HUES48 (cell line): ENCODE measurements around the gene CRYGB.
"Not testable (repeated sequence)": the region's sequence is repeated elsewhere in the genome, so short reads cannot be mapped to it uniquely, and the experiment has no call there.

ENCODE experiments used
- H3K27ac ChIP-seq: one replicate; pipeline ENCODE4 v1.7.0; 2013; ENCODE audit warnings: low read depth, low read length, inconsistent platforms
- H3K27me3 ChIP-seq: 2 replicates; pipeline ENCODE4 v1.6.1; 2013; ENCODE audit warnings: mild to moderate bottlenecking, low read length; ENCODE audit not compliant: control insufficient read depth, insufficient read depth
- H3K36me3 ChIP-seq: 2 replicates; pipeline ENCODE4 v1.6.1; 2013; ENCODE audit warnings: low read length; ENCODE audit not compliant: control insufficient read depth, insufficient read depth
- H3K4me1 ChIP-seq: 2 replicates; pipeline ENCODE4 v1.6.1; 2013; ENCODE audit warnings: mild to moderate bottlenecking, low read length; ENCODE audit not compliant: control insufficient read depth, insufficient read depth
- H3K4me3 ChIP-seq: 2 replicates; pipeline ENCODE4 v1.5.1; 2013; ENCODE audit warnings: mild to moderate bottlenecking, low read depth, low read length
- H3K9ac ChIP-seq: 2 replicates; pipeline ENCODE4 v1.6.1; 2013; ENCODE audit warnings: mild to moderate bottlenecking, low read depth, low read length, moderate library complexity
- H3K9me3 ChIP-seq: 2 replicates; pipeline ENCODE4 v1.6.1; 2013; ENCODE audit warnings: low read length; ENCODE audit not compliant: control insufficient read depth, insufficient read depth

Gene CRYGB

GRCh38 chr2:208148803-208149202, 2.8 kb upstream of the CRYGB start:
- Histone ChIP-seq H3K4me1 (no peaks in the 10 kb centered on the region), H3K27ac (no peak overlapping the region), H3K4me3 (no peak overlapping the region), H3K36me3 (no peaks in the 10 kb centered on the region), H3K9ac (no peak overlapping the region), H3K9me3 (no peaks in the 10 kb centered on the region), H3K27me3 (no peaks in the 10 kb centered on the region)

GRCh38 chr2:208147759-208148158, 1.8 kb upstream of the CRYGB start:
- H3K36me3 ChIP-seq: no peaks in the 10 kb centered on the region
- no peaks in the 10 kb centered on the region for H3K27me3 ChIP-seq
- no peak overlapping the region for H3K4me3 ChIP-seq
- H3K4me1 ChIP-seq: peaks cover 4% of the 10 kb centered on the region; the same call in 1 of the 2 replicates
- H3K27ac ChIP-seq: no peak overlapping the region
- H3K9ac ChIP-seq: no peak overlapping the region
- H3K9me3 ChIP-seq: no peaks in the 10 kb centered on the region

GRCh38 chr2:208147008-208147407, 1.1 kb upstream of the CRYGB start:
- H3K9me3 ChIP-seq: no peaks in the 10 kb centered on the region
- H3K27me3 ChIP-seq: no peaks in the 10 kb centered on the region
- H3K4me3 ChIP-seq: no peak overlapping the region
- no peak overlapping the region for H3K9ac ChIP-seq
- H3K4me1 ChIP-seq: peaks cover 11% of the 10 kb centered on the region; the same call in 1 of the 2 replicates
- no peaks in the 10 kb centered on the region for H3K36me3 ChIP-seq
- no peak overlapping the region for H3K27ac ChIP-seq

GRCh38 chr2:208142925-208143799, 2.8 kb downstream of the CRYGB start:
- H3K27me3 ChIP-seq: no peaks in the 10 kb centered on the region
- peaks cover 3% of the 10 kb centered on the region; the same call in 1 of the 2 replicates for H3K9me3 ChIP-seq
- peak overlapping the region; percentile 1; the same call in 1 of the 2 replicates for H3K9ac ChIP-seq
- peaks cover 12% of the 10 kb centered on the region; the same call in 1 of the 2 replicates for H3K4me1 ChIP-seq
- no peak overlapping the region for H3K4me3 ChIP-seq
- H3K27ac ChIP-seq: peak overlapping the region; percentile 68
- H3K36me3 ChIP-seq: no peaks in the 10 kb centered on the region

GRCh38 chr2:208142240-208142924, 3.6 kb downstream of the CRYGB start:
- Histone ChIP-seq H3K9ac (peak overlapping the region; percentile 1; the same call in 1 of the 2 replicates), H3K4me3 (no peak overlapping the region), H3K36me3 (no peaks in the 10 kb centered on the region), H3K27ac (peak overlapping the region; percentile 68), H3K4me1 (peaks cover 12% of the 10 kb centered on the region; the same call in 1 of the 2 replicates), H3K27me3 (no peaks in the 10 kb centered on the region), H3K9me3 (peaks cover 6% of the 10 kb centered on the region; the same call in 1 of the 2 replicates)

GRCh38 chr2:208139447-208139846, 6.5 kb downstream of the CRYGB start:
- Histone ChIP-seq H3K27me3 (no peaks in the 10 kb centered on the region), H3K4me3 (no peak overlapping the region), H3K9ac (no peak overlapping the region), H3K27ac (no peak overlapping the region), H3K36me3 (no peaks in the 10 kb centered on the region), H3K4me1 (peaks cover 12% of the 10 kb centered on the region; the same call in 1 of the 2 replicates), H3K9me3 (peaks cover 6% of the 10 kb centered on the region; the same call in 1 of the 2 replicates)

- not testable (repeated sequence) for H3K4me3 ChIP-seq, H3K36me3 ChIP-seq, H3K27ac ChIP-seq
Measured at GRCh38 chr2:208138334-208138733, 7.6 kb downstream of the CRYGB start.

GRCh38 chr2:208136716-208137094, 9.3 kb downstream of the CRYGB start:
- Histone ChIP-seq H3K27me3 (no peaks in the 10 kb centered on the region), H3K27ac (no peak overlapping the region), H3K36me3 (no peaks in the 10 kb centered on the region), H3K4me3 (no peak overlapping the region), H3K9ac (no peak overlapping the region), H3K9me3 (peaks cover 6% of the 10 kb centered on the region; the same call in 1 of the 2 replicates), H3K4me1 (no peaks in the 10 kb centered on the region)

More at GRCh38 chr2:208138334-208138733, 7.6 kb downstream of the CRYGB start:
- peaks cover 12% of the 10 kb centered on the region; the same call in 1 of the 2 replicates for H3K4me1 ChIP-seq
- not testable (repeated sequence) for H3K9ac ChIP-seq, H3K9me3 ChIP-seq, H3K27me3 ChIP-seq

- Histone ChIP-seq H3K36me3 (no peaks in the 10 kb centered on the region), H3K4me1 (no peaks in the 10 kb centered on the region), H3K9me3 (peaks cover 6% of the 10 kb centered on the region; the same call in 1 of the 2 replicates), H3K27ac (no peak overlapping the region), H3K4me3 (no peak overlapping the region), H3K27me3 (no peaks in the 10 kb centered on the region), H3K9ac (no peak overlapping the region)
Measured at GRCh38 chr2:208135794-208136715, 9.9 kb downstream of the CRYGB start.

- Histone ChIP-seq H3K27ac (no peak overlapping the region), H3K36me3 (no peaks in the 10 kb centered on the region), H3K27me3 (no peaks in the 10 kb centered on the region), H3K4me1 (no peaks in the 10 kb centered on the region), H3K9me3 (peaks cover 6% of the 10 kb centered on the region; the same call in 1 of the 2 replicates), H3K4me3 (no peak overlapping the region), H3K9ac (no peak overlapping the region)
Measured at GRCh38 chr2:208134928-208135586, 10.9 kb downstream of the CRYGB start.
